GM18519 (cell line): ENCODE data around the gene CCDC57.

Experiments used
- ATAC-seq: cut with Tn5 transposase; IDR thresholded peaks from one replicate; pipeline ENCODE4 v1.9.1; 2021; ENCODE audit warnings: mild to moderate bottlenecking, moderate library complexity; ENCODE audit not compliant: unreplicated experiment, low FRiP score

The CCDC57 gene

DNA sequence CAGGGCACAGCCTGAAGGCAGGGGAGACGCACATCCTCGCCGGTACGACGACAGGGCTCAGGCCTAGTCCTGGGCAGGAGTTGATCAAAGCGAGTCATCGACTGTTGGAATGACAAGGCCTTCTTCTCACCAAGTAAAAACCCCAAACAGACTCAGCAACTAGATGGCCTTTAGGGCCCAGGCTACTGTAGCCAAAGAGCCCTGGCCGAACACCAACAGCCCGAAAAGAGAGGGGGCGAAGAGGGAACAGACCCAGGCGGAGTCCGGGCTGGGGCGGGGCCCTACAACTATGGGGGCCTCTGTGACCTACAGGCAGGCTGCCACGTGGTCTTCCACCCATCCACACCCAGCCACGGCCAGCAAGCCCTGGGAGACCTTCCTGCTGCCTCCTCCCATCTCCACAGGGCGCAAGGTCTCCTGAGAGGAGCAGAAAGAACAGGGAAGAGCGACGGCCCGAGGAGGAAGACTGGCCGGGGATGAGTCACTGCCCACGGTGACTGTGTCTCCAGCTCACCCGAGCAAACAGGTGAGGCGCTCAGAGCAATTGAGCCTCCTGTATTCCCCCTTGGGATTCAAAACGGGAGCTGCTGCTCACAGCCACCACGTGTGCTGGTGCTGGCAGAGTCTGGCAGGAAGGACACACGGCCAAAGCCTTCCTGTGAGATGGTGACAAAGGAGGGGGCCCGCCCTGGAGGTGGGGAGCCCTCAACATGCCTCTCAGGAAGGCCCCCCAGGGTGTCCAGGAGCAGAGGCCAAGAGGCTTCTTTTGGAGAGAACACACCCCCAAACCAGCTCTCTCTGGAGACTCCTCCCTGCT lies 33.9 kb upstream of the CCDC57 start:
- ATAC-seq = no peak

DNA sequence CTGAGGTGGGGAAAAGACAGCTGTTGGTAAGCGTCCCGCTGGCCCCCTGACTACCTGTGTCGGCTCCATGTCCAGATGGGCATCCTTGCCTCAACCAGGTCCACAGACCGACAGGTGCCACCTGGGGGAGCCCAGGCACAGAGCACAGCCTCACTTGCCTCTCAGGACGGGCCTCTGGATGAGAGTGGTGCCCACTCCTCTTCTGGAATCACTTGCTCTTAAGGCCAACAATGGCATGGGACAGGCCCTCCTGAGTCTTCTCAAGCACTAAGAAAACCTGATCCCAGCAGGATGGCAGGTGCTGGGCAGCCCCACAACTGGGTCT lies 33.4 kb upstream of the CCDC57 start:
- ATAC-seq = no peak

DNA sequence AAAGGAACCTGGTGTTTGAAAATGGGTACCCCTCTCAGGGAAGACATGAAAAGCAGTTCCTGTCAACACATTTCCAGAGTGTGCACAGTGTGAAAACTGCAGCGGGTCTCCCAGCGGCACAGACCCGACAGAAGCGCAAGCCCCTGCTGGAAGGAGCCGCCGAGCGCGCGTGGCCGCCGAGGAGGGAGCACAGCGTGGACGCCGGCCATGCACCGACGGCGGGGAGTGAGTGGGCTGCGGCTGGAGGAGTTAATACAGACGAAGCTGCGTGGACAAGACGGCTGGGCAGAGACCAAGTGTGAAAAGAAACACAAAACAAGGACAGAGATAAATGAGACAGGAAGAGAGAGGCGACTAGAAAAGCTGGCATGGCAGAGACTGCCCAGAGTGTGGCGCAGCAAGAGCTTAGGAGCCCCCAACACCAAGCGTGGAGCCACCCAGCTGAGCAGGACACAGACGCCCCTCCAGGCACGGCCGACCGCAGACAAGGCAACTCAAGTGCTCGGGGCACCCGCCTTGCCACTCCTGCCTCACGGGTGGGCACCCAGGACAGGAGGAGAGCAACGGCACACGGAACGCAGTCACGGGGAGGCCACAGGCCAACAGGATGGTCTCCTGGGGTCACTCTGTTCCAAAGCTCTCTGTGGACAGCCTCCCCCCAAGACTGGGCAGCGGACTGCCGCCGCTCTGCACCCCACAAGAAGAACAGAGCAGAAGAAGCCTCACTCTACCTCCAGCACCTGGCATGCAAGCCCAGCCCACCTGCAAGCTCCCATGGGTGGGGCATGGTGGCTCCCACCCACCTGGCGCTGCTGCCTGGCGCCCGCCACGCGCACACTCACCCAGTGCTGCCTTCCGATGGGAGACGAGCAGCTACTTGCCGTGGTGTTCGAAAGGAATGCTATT lies 32.7 kb upstream of the CCDC57 start:
- no peak for ATAC-seq

DNA sequence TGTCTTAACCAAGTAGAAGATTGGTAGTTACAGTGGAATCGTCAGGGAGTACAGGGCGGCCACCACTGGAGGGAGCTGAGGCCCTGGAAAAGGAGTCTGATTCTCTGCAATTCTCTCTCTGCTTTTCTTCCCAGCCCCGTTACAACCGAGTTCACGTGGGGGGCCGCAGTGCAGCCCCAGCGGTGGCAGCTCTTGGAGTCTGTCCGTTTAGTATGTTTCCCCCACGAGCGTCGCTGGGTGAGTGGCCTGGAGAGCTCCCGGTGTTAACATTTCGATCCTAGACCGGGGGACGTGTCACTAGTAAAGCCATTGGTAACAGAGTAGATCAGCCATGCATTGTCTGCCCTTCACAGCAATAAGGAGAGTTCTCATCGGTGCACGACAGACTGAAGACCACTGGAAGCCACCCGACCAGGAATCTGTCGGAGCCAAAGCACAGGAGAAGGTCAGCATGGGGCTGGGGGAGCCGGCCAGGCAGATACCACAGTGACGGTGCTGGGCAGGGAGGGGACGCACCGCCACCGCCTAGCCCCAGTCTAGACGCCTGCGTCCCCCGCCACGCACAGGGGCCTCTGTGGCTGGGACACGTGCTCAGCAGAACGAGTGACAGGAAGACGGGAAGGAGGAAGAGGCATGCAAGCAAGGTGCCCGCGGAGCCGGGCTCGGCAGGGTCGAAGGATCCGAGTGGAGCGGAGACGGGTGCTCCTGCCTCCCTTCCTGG lies 31.9 kb upstream of the CCDC57 start:
- no peak for ATAC-seq

DNA sequence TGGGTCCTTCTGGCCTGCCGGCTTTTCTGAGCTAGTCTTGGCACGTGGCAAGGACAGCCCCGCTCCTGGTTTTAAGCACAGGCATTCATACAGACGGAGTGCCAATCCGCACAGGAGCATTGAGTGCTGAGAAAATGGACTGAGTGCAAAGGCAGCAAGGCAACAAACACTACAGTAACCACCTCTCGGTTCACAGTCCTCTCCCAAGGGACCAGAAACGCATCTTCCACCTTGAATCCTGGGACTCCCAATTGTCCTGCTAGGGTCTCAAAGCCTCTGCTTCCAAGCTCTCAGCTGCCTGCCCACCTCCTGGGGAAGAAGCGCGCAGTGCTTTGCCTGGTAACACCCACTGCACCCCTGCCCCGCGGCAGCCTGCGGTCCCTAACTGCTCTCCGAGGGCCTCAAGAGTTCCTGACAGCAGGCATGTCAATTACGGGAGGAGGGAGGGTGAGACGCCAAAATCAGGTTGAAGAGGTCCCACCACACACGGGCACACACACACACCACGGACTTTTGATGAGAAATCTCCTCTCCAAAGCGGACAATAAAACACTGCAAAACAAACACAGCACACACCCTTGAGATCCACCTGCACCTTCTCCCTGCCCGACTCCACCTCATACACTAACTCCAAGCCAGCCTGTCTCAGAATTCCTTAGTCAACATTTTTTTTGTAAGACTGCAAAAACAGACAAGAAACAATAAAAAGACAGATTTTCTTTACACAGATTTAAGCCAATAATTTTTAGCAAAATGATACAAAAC lies 31.2 kb upstream of the CCDC57 start:
- no peak for ATAC-seq

DNA sequence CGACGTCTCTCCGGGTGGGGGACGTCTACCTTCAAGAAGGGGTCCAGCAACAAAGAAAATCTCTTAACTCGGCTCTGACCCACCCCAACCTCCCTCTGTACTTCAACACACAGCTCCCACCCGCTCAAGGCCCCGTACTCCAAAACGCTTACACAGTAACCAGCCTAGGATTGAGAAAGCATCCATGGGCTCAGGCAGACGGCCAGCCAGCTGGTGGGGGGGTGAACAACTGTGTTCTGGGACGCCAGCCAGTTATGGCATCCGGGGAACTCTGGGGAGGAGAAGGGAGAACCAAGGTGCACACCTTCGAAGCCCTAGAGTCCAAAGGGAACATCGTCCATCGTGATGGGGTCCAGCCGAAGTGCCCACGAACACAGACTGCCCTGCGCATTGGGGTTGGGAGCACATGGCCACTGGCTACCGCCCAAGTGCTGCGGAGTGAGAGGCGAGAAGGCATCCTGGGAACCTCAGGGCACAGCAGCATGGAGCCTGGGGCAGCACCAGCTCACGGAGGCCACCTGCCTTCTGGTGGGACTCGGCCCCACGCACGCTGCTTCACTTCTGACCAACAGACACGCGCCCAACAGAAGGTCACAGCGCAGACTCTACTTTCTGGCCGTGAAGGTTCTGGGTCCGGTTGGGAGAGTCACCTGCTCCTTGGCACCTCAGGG lies 30.5 kb upstream of the CCDC57 start:
- ATAC-seq = no peak

DNA sequence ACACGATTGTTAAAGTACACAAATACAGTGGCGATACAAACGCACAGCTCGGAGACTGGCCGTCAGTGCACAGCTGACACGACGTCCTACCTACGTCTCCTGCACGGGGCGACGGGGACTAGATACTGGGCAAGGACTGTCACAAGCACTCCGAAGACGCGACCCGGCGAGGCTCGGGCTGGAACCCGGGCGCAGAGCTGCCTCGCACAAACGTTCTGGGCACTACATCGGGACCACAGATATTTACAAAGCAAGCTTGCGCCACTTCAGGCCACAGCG lies 30.0 kb upstream of the CCDC57 start:
- no peak for ATAC-seq

DNA sequence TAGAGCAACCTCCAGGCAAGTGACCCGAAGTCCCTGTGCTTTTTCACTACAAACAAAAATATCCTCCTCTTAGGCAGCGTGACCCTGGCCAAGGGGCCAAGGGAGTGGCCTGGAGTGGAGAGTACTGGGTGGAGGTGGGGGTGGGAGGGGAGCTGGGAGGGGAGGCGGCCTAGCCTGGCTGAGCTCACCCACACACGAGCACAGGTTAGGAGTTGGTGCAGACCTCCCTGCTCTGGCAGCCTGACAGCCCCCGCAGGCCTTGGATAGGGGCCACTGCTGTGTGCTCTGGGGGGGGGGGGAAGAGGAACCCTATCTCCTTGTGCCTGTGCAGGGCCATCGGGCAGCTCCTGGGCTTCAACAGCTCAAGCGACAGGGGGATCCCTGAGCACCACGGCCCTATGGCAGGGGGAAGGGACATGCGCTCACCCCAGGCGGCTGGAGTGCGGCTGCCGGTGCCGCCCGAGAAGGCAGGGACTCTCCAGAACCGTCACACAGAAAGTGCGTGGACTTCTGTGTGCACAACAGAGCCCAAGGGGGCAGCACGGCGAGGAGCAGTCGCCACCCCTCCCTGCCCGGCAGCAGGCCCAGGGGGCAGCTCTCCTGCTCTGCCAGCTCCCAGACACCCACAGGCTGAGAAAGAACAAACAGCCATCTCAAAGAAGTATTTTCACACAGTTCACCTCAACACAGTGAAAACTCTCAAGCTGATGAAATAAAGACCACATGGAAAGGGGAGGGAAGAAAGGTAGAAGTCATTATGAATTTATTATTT lies 29.5 kb upstream of the CCDC57 start:
- no peak for ATAC-seq

DNA sequence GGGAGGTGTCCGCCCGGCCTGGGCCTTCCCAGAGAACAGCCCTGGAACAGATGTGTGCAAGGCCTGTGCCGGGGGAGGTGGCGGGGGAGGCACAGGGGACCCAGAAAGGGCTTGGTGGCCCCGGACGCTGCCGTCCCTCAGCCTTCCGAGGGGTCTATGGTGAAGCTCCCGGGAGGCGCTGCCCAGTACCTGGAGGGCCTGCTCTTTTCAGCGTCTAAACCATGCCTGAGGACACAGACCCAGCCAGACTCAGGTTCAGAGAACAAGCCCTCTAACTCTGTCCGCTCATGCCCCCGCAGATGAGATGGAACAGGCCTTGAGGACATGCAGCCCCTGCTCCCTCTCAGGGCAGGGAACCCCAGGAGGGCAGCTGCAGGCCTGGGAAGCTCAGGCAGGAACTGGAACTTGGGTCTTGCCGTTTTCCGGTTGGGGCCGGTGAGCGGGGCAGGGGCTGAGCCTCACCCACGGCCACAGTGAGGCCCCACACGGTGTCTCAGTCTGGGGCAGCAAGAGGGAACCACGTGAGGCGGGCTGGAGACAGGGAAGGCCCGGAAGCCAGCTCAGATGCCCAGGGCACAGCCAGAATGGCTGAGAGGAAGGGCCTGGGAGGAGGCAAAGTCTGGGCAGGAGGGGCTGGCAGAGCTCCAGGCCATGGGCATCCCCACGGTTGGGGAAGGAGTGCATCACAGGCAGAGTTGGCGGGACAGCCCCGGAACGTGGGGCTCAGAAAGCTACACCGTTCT lies 28.7 kb upstream of the CCDC57 start:
- no peak for ATAC-seq

DNA sequence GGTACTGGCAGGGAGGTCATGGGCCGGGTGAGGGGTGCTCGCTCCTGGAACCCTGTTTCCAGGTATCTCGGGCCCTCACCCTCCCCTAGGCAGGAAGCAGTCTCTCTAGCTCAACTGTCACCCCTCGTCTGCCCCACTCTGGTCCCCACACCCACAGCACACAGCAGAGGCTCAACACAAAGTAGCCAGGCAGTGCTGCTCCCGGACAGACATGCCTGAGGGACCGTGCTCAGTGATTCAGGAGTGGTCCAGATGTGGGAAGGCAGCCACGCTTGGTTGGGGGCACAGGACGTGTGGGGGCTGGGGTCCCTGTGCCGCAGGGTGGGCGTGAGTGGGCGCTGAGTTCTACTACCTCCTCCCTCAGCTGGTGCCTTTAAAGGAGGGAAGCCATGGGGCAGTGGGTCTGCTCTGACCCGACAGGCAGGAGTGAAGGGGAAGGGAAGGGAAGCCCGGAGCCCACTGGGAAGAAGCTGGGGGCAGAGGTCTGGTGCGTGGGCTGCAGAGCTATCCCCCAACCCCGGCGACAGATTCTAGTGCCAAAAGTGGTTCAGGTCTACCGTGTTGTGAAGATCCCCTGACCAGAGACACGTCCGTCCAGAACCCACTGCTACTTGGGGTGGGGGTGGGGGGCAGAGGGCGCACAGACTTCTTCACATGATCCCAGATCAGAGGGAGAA lies 28.0 kb upstream of the CCDC57 start:
- no peak for ATAC-seq

DNA sequence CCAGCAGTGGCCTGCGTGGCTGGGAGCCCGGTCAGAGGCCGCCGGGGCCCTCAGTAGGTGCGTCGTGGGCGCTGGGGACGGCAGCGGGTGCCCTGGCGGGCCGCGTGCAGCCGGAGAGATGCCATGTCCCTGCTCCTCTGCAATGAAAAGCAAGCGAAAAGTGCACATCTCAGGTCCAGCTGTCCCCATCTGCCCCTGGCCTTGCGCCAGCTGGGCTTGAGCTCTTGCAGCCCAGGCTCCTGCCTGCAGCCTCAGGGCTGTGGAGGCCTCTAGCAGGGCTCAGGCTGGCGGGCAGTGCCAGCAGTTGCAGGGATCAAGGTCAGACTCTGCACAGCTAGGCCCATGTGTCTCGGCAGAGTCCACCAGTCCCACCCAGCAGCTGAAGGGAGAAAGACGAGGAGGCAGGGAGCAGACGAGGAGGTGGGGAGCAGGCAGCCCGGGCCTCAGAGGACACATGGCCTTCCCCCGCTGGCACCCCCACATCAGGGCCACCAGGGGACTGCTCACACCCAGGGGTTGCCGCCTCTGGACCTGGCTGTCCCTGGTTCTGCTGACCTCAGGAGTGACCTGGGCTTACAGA lies 27.4 kb upstream of the CCDC57 start:
- ATAC-seq = no peak

DNA sequence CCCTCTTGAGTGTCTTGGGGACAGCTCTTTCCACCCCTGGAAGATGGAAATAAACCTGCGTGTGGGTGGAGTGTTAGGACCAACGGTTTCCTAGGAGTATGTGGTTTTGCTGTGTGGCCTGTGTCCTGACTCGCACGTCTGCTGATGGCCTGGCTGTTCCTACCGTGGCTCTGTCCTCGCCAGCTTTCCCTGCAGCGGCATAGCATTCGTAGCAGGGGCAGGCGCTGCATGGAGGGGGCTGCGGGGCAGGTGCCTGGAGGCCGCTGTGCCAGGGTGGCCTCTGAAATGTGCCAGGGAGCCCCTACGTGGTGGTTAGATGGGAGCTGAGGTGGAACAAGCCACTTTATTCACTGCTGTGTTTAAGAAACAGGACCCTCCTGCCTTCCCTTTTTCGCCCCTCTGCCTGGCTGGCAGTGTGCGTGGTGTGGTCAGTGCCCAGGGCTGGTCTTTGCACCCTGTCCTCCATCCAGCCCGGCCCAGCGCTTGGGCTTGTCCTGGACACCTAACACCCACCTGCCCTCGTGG lies 26.8 kb upstream of the CCDC57 start:
- no peak for ATAC-seq

DNA sequence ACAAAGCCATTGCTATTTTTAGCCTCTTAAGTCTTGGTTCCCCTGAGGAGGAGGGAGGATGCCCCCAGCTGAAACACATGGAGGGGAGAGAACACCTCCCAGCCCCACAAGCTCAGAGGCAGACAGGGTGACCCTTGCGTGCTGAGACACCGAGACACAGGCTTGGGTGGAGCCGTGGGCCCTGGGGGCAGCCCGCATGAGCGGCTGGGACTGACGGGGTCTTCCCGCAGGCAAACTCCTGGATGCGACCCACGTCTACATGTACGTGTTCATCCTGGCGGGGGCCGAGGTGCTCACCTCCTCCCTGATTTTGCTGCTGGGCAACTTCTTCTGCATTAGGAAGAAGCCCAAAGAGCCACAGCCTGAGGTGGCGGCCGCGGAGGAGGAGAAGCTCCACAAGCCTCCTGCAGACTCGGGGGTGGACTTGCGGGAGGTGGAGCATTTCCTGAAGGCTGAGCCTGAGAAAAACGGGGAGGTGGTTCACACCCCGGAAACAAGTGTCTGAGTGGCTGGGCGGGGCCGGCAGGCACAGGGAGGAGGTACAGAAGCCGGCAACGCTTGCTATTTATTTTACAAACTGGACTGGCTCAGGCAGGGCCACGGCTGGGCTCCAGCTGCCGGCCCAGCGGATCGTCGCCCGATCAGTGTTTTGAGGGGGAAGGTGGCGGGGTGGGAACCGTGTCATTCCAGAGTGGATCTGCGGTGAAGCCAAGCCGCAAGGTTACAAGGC lies 26.0 kb upstream of the CCDC57 start:
- ATAC-seq = no peak

DNA sequence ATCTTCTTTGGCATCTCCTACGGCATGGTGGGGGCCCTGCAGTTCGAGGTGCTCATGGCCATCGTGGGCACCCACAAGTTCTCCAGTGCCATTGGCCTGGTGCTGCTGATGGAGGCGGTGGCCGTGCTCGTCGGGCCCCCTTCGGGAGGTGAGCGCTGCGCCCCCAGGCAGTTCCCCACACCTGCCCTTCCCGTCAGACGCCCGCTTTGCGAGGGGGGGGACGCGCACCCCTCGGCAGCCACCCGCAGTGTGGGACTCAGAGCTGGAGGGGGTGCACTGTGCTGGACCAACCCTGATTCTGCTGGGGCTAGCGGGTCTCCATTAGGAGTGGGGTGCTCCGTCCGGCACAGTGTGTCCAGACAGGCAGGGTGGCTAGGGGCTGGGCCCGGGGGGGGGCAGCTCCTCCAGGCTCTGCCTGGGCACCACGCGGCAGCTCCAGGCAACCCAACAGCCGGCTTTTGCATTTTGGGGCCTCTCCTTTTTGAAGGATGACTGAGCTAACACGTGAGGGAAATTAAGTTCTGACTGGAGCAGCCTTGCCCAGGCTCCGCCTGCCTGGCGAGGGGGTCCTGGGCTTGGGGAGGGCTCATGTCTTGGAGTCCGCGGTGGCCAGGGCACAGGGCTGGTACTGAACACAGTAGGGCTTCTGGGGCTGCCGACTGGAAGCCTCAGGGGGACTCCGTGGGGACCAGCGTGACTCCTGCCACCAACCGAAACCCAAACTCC lies 25.3 kb upstream of the CCDC57 start:
- ATAC-seq = no peak

DNA sequence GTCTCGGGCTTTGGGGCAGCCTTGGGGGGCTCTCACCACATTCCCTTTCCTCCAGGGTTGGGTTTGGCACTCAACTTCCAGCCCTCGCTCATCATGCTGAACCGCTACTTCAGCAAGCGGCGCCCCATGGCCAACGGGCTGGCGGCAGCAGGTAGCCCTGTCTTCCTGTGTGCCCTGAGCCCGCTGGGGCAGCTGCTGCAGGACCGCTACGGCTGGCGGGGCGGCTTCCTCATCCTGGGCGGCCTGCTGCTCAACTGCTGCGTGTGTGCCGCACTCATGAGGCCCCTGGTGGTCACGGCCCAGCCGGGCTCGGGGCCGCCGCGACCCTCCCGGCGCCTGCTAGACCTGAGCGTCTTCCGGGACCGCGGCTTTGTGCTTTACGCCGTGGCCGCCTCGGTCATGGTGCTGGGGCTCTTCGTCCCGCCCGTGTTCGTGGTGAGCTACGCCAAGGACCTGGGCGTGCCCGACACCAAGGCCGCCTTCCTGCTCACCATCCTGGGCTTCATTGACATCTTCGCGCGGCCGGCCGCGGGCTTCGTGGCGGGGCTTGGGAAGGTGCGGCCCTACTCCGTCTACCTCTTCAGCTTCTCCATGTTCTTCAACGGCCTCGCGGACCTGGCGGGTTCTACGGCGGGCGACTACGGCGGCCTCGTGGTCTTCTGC lies 24.6 kb upstream of the CCDC57 start:
- ATAC-seq = no peak
